Neural cell (in vitro differentiated cells): ENCODE results near the gene BPIFB4. TPM values are rescaled to one million over a fixed set of nuclear protein-coding genes. Genes with fewer than 3 reads are reported as not detected.

Experiments used
- H2AFZ ChIP-seq: fragments of 200-600, 300-800 bp; sonication (generic), shearing (Covaris generic); 2 replicates; pipeline ENCODE4 v1.6.0; 2014; ENCODE audit warnings: low read depth, mild to moderate bottlenecking, antibody characterized with exemption, low read length, moderate library complexity
- H3F3A ChIP-seq: fragments of 200-600 bp; shearing (Covaris generic); 2 replicates; pipeline ENCODE4 v1.6.1; 2016; ENCODE audit warnings: mild to moderate bottlenecking, moderate library complexity, mixed read lengths, antibody characterized with exemption, low read length; ENCODE audit not compliant: insufficient read depth, poor library complexity, severe bottlenecking
- H3K27ac ChIP-seq: fragments of 200-600, 300-800 bp; sonication (generic), shearing (Covaris generic); 2 replicates; pipeline ENCODE4 v1.5.1; 2014; ENCODE audit warnings: mild to moderate bottlenecking, low read length, moderate library complexity
- H3K27me3 ChIP-seq: fragments of 300-800, 200-600 bp; sonication (generic), shearing (Covaris generic); 2 replicates; pipeline ENCODE4 v1.6.0; 2014; ENCODE audit warnings: mild to moderate bottlenecking, low read depth, low read length, moderate library complexity; ENCODE audit not compliant: insufficient read depth
- H3K36me3 ChIP-seq: fragments of 300-800, 200-600 bp; sonication (generic), shearing (Covaris generic); 2 replicates; pipeline ENCODE4 v1.5.1; 2014; ENCODE audit warnings: mild to moderate bottlenecking, antibody characterized with exemption, low read length, moderate library complexity; ENCODE audit not compliant: insufficient read depth
- H3K4me2 ChIP-seq: fragments of 300-800, 200-600 bp; sonication (generic), shearing (Covaris generic); 2 replicates; pipeline ENCODE4 v1.6.0; 2014; ENCODE audit warnings: mild to moderate bottlenecking, low read length
- H3K4me3 ChIP-seq: fragments of 300-800, 200-600 bp; sonication (generic), shearing (Covaris generic); 2 replicates; pipeline ENCODE4 v1.5.1; 2014; ENCODE audit warnings: mild to moderate bottlenecking, low read length, moderate library complexity
- H3K79me2 ChIP-seq: fragments of 200-600 bp; shearing (Covaris generic); replicated peaks from 2 replicates; pipeline ENCODE4 v1.6.0; 2014; ENCODE audit warnings: mild to moderate bottlenecking, low read length, moderate library complexity; ENCODE audit not compliant: insufficient read depth
- H3K9ac ChIP-seq: fragments of 300-800, 200-600 bp; sonication (generic), shearing (Covaris generic); 2 replicates; pipeline ENCODE4 v1.6.1; 2016; ENCODE audit warnings: mild to moderate bottlenecking, low read length, mixed read lengths
- H3K9me2 ChIP-seq: fragments of 200-600 bp; shearing (Covaris generic); 2 replicates; pipeline ENCODE4 v1.6.1; 2016; ENCODE audit warnings: mild to moderate bottlenecking, low read length, mixed read lengths; ENCODE audit not compliant: insufficient read depth
- H3K9me3 ChIP-seq: fragments of 200-600, 300-800 bp; sonication (generic), shearing (Covaris generic); 2 replicates; pipeline ENCODE4 v1.6.1; 2016; ENCODE audit warnings: mild to moderate bottlenecking, mixed run types, low read length, moderate library complexity, mixed read lengths
- H4K20me1 ChIP-seq: fragments of 200-600 bp; shearing (Covaris generic); 2 replicates; pipeline ENCODE4 v1.6.1; 2016; ENCODE audit warnings: mild to moderate bottlenecking, mixed run types; ENCODE audit not compliant: insufficient read depth
- EP300 ChIP-seq: fragments of 450-650 bp; conservative IDR thresholded peaks from 2 replicates; pipeline ENCODE4 v1.6.1; 2014; ENCODE audit warnings: antibody characterized with exemption, mild to moderate bottlenecking, moderate library complexity; ENCODE audit not compliant: poor library complexity, severe bottlenecking
- EZH2 ChIP-seq: fragments of 200-600, 300-800 bp; shearing (Covaris generic), sonication (generic); IDR thresholded peaks from 2 replicates; pipeline ENCODE4 v1.6.1; 2014; ENCODE audit warnings: antibody characterized with exemption, low read length, borderline replicate concordance, mild to moderate bottlenecking; ENCODE audit not compliant: insufficient read depth, poor library complexity, severe bottlenecking
- MXI1 ChIP-seq: fragments of 450-650 bp; conservative IDR thresholded peaks from 2 replicates; pipeline ENCODE4 v1.6.1; 2014; ENCODE audit warnings: antibody characterized with exemption, mild to moderate bottlenecking; ENCODE audit not compliant: poor library complexity, severe bottlenecking
- POLR2AphosphoS5 ChIP-seq: IDR thresholded peaks from 2 replicates; pipeline ENCODE4 v1.6.1; 2012
- RAD21 ChIP-seq: fragments of 450-650 bp; conservative IDR thresholded peaks from 2 replicates; pipeline ENCODE4 v1.6.1; 2014; ENCODE audit warnings: antibody characterized with exemption, mild to moderate bottlenecking, moderate library complexity
- SMC3 ChIP-seq: fragments of 450-650 bp; conservative IDR thresholded peaks from 2 replicates; pipeline ENCODE4 v1.6.1; 2014; ENCODE audit warnings: antibody characterized with exemption, mild to moderate bottlenecking, moderate library complexity; ENCODE audit not compliant: poor library complexity
- TAF1 ChIP-seq: IDR thresholded peaks from 2 replicates; pipeline ENCODE4 v1.6.1; 2012; ENCODE audit warnings: low read depth
- polyA plus RNA-seq: library from polyadenylated mRNA; depleted of rRNA; stranded (reverse); fragments of >200 nt; gene quantifications from 2 replicates; pipeline ENCODE4 v1.2.3, GENCODE V29; 2014
- TF ChIP-seq, protein P1 (sequence below): fragments of 450-650 bp; IDR thresholded peaks from 2 replicates; pipeline ENCODE4 v1.5.1; 2014; ENCODE audit warnings: antibody characterized with exemption, mild to moderate bottlenecking, moderate library complexity; ENCODE audit not compliant: poor library complexity, severe bottlenecking
- TF ChIP-seq, protein P2 (sequence below): IDR thresholded peaks from 2 replicates; pipeline ENCODE4 v1.6.1; 2012; ENCODE audit warnings: borderline replicate concordance

BPIFB4 gene
- polyA plus RNA-seq, 1 donor from 2014 or later = not detected

DNA sequence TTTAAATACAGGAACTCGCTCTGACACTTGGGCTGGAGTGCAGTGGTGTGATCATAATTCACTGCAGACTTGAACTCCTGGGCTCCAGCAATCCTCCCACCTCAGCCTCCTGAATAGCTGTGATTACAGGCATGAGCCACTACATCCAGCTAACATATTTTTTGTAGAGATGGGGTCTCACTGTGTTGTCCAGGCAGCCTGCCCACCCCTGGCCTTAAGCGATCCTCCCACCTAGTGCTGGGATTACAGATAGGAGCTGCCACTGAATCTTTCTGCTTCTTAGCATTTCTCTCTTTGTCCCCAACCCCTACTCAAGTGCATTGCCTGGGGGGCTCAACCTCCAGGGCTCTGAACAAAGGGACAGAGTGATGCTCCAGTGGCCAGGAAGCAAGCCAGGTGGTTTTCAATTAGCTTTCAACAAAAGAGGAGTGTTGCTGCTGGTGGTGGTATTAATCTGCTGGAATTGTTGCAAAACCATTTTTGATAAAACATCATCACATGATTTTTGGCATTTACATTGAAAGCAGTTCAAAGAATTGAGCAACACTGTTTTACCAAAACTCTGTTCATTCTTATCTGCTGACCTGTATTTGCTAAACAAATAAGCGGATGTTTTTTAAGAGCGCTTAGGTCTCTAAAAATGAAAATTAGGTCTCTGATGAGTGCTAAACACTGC lies 48.1 kb downstream of the BPIFB4 start:
- no peak overlapping the region for H3K4me3 ChIP-seq
- H2AFZ ChIP-seq = no peak overlapping the region
- TF ChIP-seq TAF1 (no peak), EP300 (no peak), RAD21 (no peak), MXI1 (no peak), POLR2AphosphoS5 (no peak), SMC3 (no peak), EZH2 (no peak)
- TF ChIP-seq, protein P1, sequence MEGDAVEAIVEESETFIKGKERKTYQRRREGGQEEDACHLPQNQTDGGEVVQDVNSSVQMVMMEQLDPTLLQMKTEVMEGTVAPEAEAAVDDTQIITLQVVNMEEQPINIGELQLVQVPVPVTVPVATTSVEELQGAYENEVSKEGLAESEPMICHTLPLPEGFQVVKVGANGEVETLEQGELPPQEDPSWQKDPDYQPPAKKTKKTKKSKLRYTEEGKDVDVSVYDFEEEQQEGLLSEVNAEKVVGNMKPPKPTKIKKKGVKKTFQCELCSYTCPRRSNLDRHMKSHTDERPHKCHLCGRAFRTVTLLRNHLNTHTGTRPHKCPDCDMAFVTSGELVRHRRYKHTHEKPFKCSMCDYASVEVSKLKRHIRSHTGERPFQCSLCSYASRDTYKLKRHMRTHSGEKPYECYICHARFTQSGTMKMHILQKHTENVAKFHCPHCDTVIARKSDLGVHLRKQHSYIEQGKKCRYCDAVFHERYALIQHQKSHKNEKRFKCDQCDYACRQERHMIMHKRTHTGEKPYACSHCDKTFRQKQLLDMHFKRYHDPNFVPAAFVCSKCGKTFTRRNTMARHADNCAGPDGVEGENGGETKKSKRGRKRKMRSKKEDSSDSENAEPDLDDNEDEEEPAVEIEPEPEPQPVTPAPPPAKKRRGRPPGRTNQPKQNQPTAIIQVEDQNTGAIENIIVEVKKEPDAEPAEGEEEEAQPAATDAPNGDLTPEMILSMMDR = no peak
- TF ChIP-seq, protein P2, sequence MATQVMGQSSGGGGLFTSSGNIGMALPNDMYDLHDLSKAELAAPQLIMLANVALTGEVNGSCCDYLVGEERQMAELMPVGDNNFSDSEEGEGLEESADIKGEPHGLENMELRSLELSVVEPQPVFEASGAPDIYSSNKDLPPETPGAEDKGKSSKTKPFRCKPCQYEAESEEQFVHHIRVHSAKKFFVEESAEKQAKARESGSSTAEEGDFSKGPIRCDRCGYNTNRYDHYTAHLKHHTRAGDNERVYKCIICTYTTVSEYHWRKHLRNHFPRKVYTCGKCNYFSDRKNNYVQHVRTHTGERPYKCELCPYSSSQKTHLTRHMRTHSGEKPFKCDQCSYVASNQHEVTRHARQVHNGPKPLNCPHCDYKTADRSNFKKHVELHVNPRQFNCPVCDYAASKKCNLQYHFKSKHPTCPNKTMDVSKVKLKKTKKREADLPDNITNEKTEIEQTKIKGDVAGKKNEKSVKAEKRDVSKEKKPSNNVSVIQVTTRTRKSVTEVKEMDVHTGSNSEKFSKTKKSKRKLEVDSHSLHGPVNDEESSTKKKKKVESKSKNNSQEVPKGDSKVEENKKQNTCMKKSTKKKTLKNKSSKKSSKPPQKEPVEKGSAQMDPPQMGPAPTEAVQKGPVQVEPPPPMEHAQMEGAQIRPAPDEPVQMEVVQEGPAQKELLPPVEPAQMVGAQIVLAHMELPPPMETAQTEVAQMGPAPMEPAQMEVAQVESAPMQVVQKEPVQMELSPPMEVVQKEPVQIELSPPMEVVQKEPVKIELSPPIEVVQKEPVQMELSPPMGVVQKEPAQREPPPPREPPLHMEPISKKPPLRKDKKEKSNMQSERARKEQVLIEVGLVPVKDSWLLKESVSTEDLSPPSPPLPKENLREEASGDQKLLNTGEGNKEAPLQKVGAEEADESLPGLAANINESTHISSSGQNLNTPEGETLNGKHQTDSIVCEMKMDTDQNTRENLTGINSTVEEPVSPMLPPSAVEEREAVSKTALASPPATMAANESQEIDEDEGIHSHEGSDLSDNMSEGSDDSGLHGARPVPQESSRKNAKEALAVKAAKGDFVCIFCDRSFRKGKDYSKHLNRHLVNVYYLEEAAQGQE = no peak
- H3K9me3 ChIP-seq = no peaks in the 10 kb centered on the region
- H4K20me1 ChIP-seq = no peaks in the 10 kb centered on the region
- no peaks in the 10 kb centered on the region for H3K9me2 ChIP-seq
- H3K9ac ChIP-seq = no peak overlapping the region
- H3K27ac ChIP-seq = no peak overlapping the region
- no peaks in the 10 kb centered on the region for H3K79me2 ChIP-seq
- no peaks in the 10 kb centered on the region for H3K36me3 ChIP-seq
- H3K27me3 ChIP-seq = no peaks in the 10 kb centered on the region
- no peak overlapping the region for H3K4me2 ChIP-seq
- H3F3A ChIP-seq = no peaks in the 10 kb centered on the region

DNA sequence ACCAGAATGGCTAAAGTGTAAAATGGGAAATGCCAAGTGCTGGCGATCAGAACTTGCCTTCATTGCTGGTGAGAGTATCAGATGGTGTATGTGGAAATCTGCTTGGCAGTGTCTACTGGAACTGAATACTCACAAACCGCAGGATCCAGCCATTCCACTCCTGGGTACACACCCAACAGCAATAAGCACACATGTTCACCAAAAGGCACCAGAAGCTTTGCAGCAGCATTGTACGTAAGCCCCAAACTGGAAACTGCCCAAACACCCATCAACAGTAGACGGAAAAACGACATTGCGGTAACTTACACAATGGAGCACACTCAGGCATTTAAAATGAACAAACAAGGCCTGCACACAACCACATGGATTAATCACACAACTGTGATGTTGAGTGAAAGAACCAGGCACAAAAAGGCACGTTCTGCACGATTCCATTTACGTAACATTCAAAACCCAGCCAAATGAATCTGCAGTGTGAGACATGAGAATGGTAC lies 51.2 kb downstream of the BPIFB4 start:
- H3K4me3 ChIP-seq = no peak overlapping the region
- H3F3A ChIP-seq = no peaks in the 10 kb centered on the region
- no peaks in the 10 kb centered on the region for H3K9me2 ChIP-seq

More for the DNA sequence above, 51.2 kb downstream of the BPIFB4 start:
- Histone ChIP-seq H3K27ac (no peak overlapping the region), H2AFZ (no peak overlapping the region), H3K27me3 (no peaks in the 10 kb centered on the region), H3K9me3 (no peaks in the 10 kb centered on the region), H3K36me3 (no peaks in the 10 kb centered on the region), H3K4me2 (no peak overlapping the region), H3K79me2 (no peaks in the 10 kb centered on the region), H3K9ac (no peak overlapping the region), H4K20me1 (no peaks in the 10 kb centered on the region)
- TF ChIP-seq, protein P2 = no peak
- no peak for TF ChIP-seq RAD21
- TF ChIP-seq EZH2 = no peak
- no peak for TF ChIP-seq POLR2AphosphoS5
- TF ChIP-seq TAF1 = no peak
- no peak for TF ChIP-seq EP300
- TF ChIP-seq SMC3 = no peak
- TF ChIP-seq, protein P1 = no peak
- TF ChIP-seq MXI1 = no peak
